GM23338 (cell line): Measurements from ENCODE around the gene PRODH2. TPM values are rescaled to one million over a fixed set of nuclear protein-coding genes. Genes with fewer than 3 reads are reported as not detected.

Experiments
- ATAC-seq: fragments of 200-7000 bp; cut with Tn5 transposase; 3 replicates; pipeline ENCODE4 v1.9.1; 2020
- DNase-seq: peaks from one replicate; pipeline ENCODE4 v3.0.0-alpha.2; 2015; ENCODE audit warnings: low spot score
- H2AFZ ChIP-seq: fragments of 200-600 bp; sonication (generic); 2 replicates; pipeline ENCODE4 v1.8.0; 2016; ENCODE audit warnings: antibody characterized with exemption, mild to moderate bottlenecking, moderate library complexity
- H3F3A ChIP-seq: fragments of 200-600 bp; sonication (generic); replicated peaks from 2 replicates; pipeline ENCODE4 v1.8.0; 2017; ENCODE audit warnings: antibody characterized with exemption, mixed run types, low read depth
- H3K27ac ChIP-seq: fragments of 200-600 bp; sonication (generic); 2 replicates; pipeline ENCODE4 v1.6.1; 2016; ENCODE audit warnings: low read depth
- H3K27me3 ChIP-seq: fragments of 200-600 bp; sonication (generic); 2 replicates; pipeline ENCODE4 v1.8.0; 2016; ENCODE audit warnings: mild to moderate bottlenecking, mixed run types, moderate library complexity; ENCODE audit not compliant: insufficient read depth
- H3K36me3 ChIP-seq: fragments of 200-600 bp; sonication (generic); 2 replicates; pipeline ENCODE4 v1.8.0; 2016; ENCODE audit warnings: mild to moderate bottlenecking; ENCODE audit not compliant: insufficient read depth
- H3K4me1 ChIP-seq: fragments of 200-600 bp; sonication (generic); 2 replicates; pipeline ENCODE4 v1.8.0; 2016; ENCODE audit warnings: mild to moderate bottlenecking, moderate library complexity; ENCODE audit not compliant: insufficient read depth
- H3K4me2 ChIP-seq: fragments of 200-600 bp; sonication (generic); 2 replicates; pipeline ENCODE4 v1.7.1; 2017; ENCODE audit warnings: mixed run types
- H3K4me3 ChIP-seq: fragments of 200-600 bp; sonication (generic); 2 replicates; pipeline ENCODE4 v1.6.1; 2016; ENCODE audit warnings: mixed run types
- H3K79me2 ChIP-seq: fragments of 200-600 bp; sonication (generic); replicated peaks from 2 replicates; pipeline ENCODE4 v1.8.0; 2017; ENCODE audit warnings: mild to moderate bottlenecking; ENCODE audit not compliant: insufficient read depth
- H3K9me2 ChIP-seq: fragments of 200-600 bp; sonication (generic); 2 replicates; pipeline ENCODE4 v1.8.0; 2017; ENCODE audit not compliant: insufficient read depth
- H4K20me1 ChIP-seq: fragments of 200-600 bp; sonication (generic); replicated peaks from 2 replicates; pipeline ENCODE4 v1.8.0; 2017; ENCODE audit warnings: mild to moderate bottlenecking; ENCODE audit not compliant: insufficient read depth
- H3K27ac Mint-ChIP-seq: 2 replicates; pipeline ENCODE4 v1.8.0; 2020; ENCODE audit warnings: inconsistent platforms, mild to moderate bottlenecking, moderate library complexity, mixed read lengths
- H3K27me3 Mint-ChIP-seq: 3 replicates; pipeline ENCODE4 v1.8.0; 2022; ENCODE audit warnings: low read depth, mild to moderate bottlenecking, moderate library complexity, mixed read lengths, inconsistent platforms; ENCODE audit not compliant: insufficient read depth, poor library complexity
- H3K36me3 Mint-ChIP-seq: 3 replicates; pipeline ENCODE4 v1.8.0; 2021; ENCODE audit warnings: low read depth, mild to moderate bottlenecking, inconsistent platforms, moderate library complexity, mixed read lengths
- H3K4me1 Mint-ChIP-seq: 3 replicates; pipeline ENCODE4 v1.8.0; 2020; ENCODE audit warnings: mild to moderate bottlenecking, inconsistent platforms, mixed read lengths
- H3K4me3 Mint-ChIP-seq: 3 replicates; pipeline ENCODE4 v1.8.0; 2021; ENCODE audit warnings: moderate library complexity, mild to moderate bottlenecking, inconsistent platforms, mixed read lengths
- H3K9me3 Mint-ChIP-seq: 3 replicates; pipeline ENCODE4 v1.8.0; 2020; ENCODE audit warnings: moderate library complexity, mild to moderate bottlenecking, inconsistent platforms, mixed read lengths
- CREB1 ChIP-seq: fragments of 250-450 bp; sonication (Bioruptor Pico); IDR thresholded peaks from 2 replicates; pipeline ENCODE4 v1.5.0; 2020; ENCODE audit warnings: low read depth, mild to moderate bottlenecking, moderate library complexity
- NANOG ChIP-seq: IDR thresholded peaks from 2 replicates; pipeline ENCODE4 v1.6.1; 2016; ENCODE audit warnings: antibody characterized with exemption, borderline replicate concordance
- POLR2AphosphoS5 ChIP-seq: IDR thresholded peaks from 2 replicates; pipeline ENCODE4 v1.6.1; 2016; ENCODE audit warnings: antibody characterized with exemption, low read depth
- STAT1 ChIP-seq: IDR thresholded peaks from one replicate; pipeline ENCODE4 v1.6.1; 2016; ENCODE audit warnings: antibody characterized with exemption; ENCODE audit not compliant: unreplicated experiment
- ZNF114 ChIP-seq: fragments of 250-450 bp; sonication (Bioruptor Pico); IDR thresholded peaks from 2 replicates; pipeline ENCODE4 v1.5.0; 2020; ENCODE audit warnings: mild to moderate bottlenecking, moderate library complexity
- ZNF331 ChIP-seq: fragments of 250-450 bp; sonication (Bioruptor Pico); IDR thresholded peaks from 2 replicates; pipeline ENCODE4 v1.5.0; 2020; ENCODE audit warnings: low read depth, mild to moderate bottlenecking, moderate library complexity
- polyA plus RNA-seq: library from polyadenylated mRNA; unstranded; fragments of >200 nt; fragmentation: Nextera tagmentation; extraction: Ambion mirVana; gene quantifications from 2 replicates; pipeline ENCODE4 v1.2.1, GENCODE V29; 2016
- total RNA-seq: library from RNA; depleted of rRNA; stranded (reverse); fragments of >200 nt; shearing (Covaris generic); gene quantifications from 2 replicates; pipeline ENCODE4 v1.2.3, GENCODE V29; 2014
- TF ChIP-seq, protein P1 (sequence below): fragments of 250-450 bp; sonication (Bioruptor Pico); IDR thresholded peaks from 2 replicates; pipeline ENCODE4 v1.5.0; 2020; ENCODE audit warnings: mild to moderate bottlenecking, moderate library complexity
- TF ChIP-seq, protein P2 (sequence below): IDR thresholded peaks from one replicate; pipeline ENCODE4 v1.6.1; 2018; ENCODE audit warnings: antibody characterized with exemption; ENCODE audit not compliant: unreplicated experiment

Gene PRODH2
- total and polyA plus RNA-seq, 2 experiments from 2014 or later: not detected

DNA sequence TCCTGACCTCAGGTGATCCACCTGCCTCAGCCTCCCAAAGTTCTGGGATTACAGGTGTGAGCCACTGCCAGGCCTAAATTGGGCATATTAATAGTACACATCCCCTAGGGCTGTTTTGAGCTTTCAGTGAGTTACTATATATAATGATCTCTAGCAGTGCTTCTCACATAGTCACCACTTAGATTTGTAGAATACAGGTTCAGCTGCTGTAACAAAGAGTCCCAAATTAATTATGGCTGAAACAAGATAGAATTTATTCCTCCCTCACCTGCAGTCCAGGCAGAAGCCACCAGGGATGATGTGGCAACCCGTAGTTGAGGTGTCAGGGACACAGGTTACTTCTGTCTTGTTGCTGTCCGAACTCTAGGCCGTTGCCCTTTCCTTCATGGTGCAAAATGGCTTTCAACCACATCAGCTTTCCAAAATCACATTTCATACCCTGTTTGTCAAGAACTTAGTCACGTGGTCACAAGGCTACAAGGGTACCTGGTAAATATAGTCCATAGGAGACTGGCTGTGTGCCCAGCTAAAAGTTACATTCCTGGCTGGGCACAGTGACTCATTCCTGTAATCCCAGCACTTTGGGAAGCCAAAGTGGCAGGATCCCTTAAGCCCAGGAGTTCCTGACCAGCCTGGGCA, 51.8 kb downstream of the PRODH2 start (continued):
- TF ChIP-seq, protein P1, sequence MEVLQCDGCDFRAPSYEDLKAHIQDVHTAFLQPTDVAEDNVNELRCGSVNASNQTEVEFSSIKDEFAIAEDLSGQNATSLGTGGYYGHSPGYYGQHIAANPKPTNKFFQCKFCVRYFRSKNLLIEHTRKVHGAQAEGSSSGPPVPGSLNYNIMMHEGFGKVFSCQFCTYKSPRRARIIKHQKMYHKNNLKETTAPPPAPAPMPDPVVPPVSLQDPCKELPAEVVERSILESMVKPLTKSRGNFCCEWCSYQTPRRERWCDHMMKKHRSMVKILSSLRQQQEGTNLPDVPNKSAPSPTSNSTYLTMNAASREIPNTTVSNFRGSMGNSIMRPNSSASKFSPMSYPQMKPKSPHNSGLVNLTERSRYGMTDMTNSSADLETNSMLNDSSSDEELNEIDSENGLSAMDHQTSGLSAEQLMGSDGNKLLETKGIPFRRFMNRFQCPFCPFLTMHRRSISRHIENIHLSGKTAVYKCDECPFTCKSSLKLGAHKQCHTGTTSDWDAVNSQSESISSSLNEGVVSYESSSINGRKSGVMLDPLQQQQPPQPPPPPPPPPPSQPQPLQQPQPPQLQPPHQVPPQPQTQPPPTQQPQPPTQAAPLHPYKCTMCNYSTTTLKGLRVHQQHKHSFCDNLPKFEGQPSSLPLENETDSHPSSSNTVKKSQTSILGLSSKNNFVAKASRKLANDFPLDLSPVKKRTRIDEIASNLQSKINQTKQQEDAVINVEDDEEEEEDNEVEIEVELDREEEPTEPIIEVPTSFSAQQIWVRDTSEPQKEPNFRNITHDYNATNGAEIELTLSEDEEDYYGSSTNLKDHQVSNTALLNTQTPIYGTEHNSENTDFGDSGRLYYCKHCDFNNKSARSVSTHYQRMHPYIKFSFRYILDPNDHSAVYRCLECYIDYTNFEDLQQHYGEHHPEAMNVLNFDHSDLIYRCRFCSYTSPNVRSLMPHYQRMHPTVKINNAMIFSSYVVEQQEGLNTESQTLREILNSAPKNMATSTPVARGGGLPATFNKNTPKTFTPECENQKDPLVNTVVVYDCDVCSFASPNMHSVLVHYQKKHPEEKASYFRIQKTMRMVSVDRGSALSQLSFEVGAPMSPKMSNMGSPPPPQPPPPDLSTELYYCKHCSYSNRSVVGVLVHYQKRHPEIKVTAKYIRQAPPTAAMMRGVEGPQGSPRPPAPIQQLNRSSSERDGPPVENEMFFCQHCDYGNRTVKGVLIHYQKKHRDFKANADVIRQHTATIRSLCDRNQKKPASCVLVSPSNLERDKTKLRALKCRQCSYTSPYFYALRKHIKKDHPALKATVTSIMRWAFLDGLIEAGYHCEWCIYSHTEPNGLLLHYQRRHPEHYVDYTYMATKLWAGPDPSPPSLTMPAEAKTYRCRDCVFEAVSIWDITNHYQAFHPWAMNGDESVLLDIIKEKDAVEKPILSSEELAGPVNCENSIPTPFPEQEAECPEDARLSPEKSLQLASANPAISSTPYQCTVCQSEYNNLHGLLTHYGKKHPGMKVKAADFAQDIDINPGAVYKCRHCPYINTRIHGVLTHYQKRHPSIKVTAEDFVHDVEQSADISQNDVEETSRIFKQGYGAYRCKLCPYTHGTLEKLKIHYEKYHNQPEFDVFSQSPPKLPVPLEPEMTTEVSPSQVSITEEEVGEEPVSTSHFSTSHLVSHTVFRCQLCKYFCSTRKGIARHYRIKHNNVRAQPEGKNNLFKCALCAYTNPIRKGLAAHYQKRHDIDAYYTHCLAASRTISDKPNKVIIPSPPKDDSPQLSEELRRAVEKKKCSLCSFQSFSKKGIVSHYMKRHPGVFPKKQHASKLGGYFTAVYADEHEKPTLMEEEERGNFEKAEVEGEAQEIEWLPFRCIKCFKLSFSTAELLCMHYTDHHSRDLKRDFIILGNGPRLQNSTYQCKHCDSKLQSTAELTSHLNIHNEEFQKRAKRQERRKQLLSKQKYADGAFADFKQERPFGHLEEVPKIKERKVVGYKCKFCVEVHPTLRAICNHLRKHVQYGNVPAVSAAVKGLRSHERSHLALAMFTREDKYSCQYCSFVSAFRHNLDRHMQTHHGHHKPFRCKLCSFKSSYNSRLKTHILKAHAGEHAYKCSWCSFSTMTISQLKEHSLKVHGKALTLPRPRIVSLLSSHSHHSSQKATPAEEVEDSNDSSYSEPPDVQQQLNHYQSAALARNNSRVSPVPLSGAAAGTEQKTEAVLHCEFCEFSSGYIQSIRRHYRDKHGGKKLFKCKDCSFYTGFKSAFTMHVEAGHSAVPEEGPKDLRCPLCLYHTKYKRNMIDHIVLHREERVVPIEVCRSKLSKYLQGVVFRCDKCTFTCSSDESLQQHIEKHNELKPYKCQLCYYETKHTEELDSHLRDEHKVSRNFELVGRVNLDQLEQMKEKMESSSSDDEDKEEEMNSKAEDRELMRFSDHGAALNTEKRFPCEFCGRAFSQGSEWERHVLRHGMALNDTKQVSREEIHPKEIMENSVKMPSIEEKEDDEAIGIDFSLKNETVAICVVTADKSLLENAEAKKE: no peak
- no peak for TF ChIP-seq STAT1

DNA sequence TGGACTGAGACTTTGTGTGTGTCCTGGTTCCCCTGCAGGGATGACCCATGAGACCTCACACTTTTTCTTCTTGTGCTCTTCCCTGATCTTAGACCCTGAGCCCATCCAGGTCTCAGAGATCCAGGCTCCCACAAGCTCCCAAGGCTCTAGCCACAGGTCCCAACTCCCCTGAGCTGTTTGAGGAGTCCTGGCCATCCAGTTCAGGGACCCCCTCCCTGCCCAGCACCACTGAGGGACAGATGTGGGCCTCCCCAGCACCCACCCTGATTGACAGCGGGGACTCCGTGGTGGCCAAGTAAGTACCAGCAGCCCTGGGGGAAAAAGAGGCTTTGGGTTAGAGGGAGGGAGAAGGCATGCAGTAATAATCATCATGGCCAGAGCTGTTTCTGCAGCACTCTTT, 52.9 kb downstream of the PRODH2 start:
- Mint-ChIP-seq H3K27ac (no peak overlapping the region), H3K4me1 (peaks cover 15% of the 10 kb centered on the region), H3K36me3 (peaks cover 35% of the 10 kb centered on the region), H3K4me3 (peak overlapping the region; percentile 83), H3K27me3 (peaks cover 28% of the 10 kb centered on the region), H3K9me3 (no peaks in the 10 kb centered on the region; the same call in 2 of the 3 replicates)
- H3K36me3 ChIP-seq: peaks cover 6% of the 10 kb centered on the region; the same call in 1 of the 2 replicates
- peaks cover 13% of the 10 kb centered on the region for H3K79me2 ChIP-seq
- no peak overlapping the region for H3K4me3 ChIP-seq
- H4K20me1 ChIP-seq: peaks cover 3% of the 10 kb centered on the region
- H3K4me2 ChIP-seq: no peak overlapping the region
- H3K4me1 ChIP-seq: peaks cover 4% of the 10 kb centered on the region
- H3K9me2 ChIP-seq: no peaks in the 10 kb centered on the region
- DNase-seq: no peak
- peaks cover 26% of the 10 kb centered on the region for H3K27me3 ChIP-seq
- H3F3A ChIP-seq: peaks cover 9% of the 10 kb centered on the region; the same call in 1 of the 2 replicates
- no peak overlapping the region for H3K27ac ChIP-seq
- no peak for ATAC-seq
- H2AFZ ChIP-seq: no peak overlapping the region
- no peak for TF ChIP-seq STAT1
- no peak for TF ChIP-seq ZNF331 (CRISPR knock-in tag)
- TF ChIP-seq, protein P2, sequence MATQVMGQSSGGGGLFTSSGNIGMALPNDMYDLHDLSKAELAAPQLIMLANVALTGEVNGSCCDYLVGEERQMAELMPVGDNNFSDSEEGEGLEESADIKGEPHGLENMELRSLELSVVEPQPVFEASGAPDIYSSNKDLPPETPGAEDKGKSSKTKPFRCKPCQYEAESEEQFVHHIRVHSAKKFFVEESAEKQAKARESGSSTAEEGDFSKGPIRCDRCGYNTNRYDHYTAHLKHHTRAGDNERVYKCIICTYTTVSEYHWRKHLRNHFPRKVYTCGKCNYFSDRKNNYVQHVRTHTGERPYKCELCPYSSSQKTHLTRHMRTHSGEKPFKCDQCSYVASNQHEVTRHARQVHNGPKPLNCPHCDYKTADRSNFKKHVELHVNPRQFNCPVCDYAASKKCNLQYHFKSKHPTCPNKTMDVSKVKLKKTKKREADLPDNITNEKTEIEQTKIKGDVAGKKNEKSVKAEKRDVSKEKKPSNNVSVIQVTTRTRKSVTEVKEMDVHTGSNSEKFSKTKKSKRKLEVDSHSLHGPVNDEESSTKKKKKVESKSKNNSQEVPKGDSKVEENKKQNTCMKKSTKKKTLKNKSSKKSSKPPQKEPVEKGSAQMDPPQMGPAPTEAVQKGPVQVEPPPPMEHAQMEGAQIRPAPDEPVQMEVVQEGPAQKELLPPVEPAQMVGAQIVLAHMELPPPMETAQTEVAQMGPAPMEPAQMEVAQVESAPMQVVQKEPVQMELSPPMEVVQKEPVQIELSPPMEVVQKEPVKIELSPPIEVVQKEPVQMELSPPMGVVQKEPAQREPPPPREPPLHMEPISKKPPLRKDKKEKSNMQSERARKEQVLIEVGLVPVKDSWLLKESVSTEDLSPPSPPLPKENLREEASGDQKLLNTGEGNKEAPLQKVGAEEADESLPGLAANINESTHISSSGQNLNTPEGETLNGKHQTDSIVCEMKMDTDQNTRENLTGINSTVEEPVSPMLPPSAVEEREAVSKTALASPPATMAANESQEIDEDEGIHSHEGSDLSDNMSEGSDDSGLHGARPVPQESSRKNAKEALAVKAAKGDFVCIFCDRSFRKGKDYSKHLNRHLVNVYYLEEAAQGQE: no peak
- TF ChIP-seq POLR2AphosphoS5: no peak
- no peak for TF ChIP-seq ZNF114
- no peak for TF ChIP-seq CREB1 (CRISPR knock-in tag)
- TF ChIP-seq NANOG: no peak
